H4 (cell line): Measurements from ENCODE around the gene SS18L1. TPM values are rescaled to one million over a fixed set of nuclear protein-coding genes. Genes with fewer than 3 reads are reported as not detected.
"Not testable (repeated sequence)": the region's sequence is repeated elsewhere in the genome, so short reads cannot be mapped to it uniquely, and the experiment has no call there.

Experiments
- DNase-seq: peaks from one replicate; pipeline ENCODE4 v3.0.0-alpha.2; 2015; ENCODE audit warnings: low spot score
- total RNA-seq: library from RNA; depleted of rRNA; stranded (reverse); fragments of >200 nt; shearing (Covaris generic); gene quantifications from 2 replicates; pipeline ENCODE4 v1.2.3, GENCODE V29; 2014

SS18L1 gene
- total RNA-seq, 1 experiment from 2014 or later, result 3.3 TPM

DNA sequence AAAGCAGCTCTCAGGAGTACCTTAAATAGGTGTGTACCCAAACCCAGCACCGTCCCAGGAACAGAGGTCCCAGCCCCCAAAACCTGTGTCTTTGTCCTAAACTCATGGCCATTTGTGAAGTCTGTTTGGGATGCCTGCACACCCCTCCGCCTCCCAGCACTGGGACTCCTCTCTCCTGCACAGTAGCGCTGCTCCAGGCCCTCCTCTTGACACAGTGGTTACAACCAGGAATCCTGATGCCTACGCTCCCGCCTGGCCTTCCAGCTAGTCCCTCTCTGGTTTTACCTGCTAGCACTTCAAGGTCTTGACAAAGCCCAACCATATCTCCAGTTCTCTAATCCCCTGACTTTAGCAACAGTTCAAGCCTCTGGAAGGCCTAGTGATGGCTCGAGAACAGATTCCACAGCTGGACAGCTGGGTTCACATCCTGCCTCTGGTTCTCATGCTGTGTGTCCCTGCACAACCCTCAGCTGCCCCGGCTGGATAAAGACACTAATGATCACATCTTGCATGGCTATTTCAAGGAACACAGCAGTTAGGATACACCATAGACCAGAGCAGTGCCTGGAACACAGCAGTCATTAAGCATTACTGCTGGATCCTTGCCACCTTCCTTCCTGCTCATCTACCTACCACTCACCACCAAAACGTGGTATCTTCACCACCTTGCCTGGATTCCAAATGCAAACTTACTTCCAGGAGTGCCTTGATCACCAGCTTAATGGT lies 5.9 kb upstream of the SS18L1 start:
- DNase-seq, result no peak

- no peak for DNase-seq
Observed at GRCh38 chr20:62138204-62138543, 5.4 kb upstream of the SS18L1 start.

- no peak for DNase-seq
Observed at GRCh38 chr20:62138912-62139311, 4.7 kb upstream of the SS18L1 start.

DNA sequence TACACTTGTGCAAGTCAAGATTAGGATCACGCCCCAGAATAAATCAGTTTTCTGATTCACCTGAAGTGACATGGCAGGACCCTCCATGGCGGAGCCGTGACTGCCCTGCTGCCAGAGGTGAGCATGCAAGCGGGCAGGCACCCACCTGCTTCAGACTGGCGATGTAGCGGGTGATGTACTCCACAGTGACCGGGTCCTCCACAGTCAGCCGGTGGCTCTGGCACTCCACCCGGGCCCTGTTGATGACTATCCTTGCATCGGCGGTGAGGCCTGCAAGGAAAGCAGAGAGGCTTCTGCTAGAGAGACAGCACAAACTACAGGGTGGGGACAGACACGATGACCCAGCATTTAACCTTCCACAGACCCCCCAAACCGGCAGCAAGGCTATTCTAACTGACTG lies 3.9 kb upstream of the SS18L1 start:
- DNase-seq, result no peak

DNA sequence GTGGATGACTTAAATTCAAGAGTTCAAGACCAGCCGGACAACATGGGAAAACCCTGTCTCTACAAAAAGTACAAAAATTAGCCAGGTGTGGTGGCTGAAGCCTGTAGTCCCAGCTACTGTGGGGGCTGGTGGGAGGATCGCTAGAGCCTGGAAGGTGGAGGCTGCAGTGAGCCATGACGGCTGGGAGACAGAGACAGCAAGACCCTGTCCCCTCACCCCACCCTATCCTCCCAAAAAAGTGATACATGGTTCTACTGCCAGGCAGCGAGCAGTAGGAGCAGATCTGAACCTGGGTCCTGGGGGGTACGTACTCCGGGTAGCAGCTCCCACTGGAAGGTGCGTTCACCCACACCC lies 2.5 kb upstream of the SS18L1 start:
- no peak for DNase-seq

DNA sequence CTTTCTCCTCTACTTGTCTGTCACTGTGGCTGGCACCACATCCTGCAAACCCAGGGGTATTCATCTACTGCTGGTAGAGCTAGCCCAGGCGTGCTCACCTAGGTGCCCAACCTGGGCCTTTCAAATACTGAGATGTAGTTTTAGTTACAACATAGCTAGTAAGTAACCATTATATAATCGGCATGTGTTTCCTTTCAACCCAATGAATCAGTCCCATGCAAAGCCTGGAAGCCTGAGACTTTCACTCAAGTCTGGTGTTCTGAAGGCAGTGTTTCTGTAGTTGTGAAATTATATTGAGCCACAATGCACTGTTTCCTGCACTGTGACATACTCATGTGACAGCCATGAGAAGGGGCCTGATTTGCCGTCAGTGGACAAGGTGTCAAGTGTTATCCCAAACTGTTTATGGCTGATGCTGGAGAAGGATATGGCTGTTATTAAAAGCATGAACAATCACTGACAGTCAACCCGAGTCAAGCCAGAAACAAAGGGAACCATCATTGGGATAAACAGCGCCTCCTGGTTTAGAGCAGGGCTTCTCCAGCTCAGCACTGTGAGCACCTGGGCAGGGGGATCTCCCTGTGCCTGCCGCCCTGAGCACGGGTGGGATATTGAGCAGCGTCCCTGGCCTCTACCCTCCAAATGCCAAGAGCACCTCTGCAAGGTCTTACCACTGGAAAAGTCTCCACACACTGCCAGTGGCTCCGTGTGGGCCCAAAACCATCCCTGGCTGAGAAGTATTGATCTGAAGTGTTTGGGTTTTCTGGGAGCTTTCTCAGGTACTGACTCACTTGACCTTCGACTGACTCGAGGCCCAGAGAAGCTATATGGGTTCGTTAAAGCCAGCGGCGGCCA lies 1.9 kb upstream of the SS18L1 start:
- no peak for DNase-seq

GRCh38 chr20:62142252-62143080 lies 1.1 kb upstream of the SS18L1 start:
- DNase-seq, result no peak

DNA sequence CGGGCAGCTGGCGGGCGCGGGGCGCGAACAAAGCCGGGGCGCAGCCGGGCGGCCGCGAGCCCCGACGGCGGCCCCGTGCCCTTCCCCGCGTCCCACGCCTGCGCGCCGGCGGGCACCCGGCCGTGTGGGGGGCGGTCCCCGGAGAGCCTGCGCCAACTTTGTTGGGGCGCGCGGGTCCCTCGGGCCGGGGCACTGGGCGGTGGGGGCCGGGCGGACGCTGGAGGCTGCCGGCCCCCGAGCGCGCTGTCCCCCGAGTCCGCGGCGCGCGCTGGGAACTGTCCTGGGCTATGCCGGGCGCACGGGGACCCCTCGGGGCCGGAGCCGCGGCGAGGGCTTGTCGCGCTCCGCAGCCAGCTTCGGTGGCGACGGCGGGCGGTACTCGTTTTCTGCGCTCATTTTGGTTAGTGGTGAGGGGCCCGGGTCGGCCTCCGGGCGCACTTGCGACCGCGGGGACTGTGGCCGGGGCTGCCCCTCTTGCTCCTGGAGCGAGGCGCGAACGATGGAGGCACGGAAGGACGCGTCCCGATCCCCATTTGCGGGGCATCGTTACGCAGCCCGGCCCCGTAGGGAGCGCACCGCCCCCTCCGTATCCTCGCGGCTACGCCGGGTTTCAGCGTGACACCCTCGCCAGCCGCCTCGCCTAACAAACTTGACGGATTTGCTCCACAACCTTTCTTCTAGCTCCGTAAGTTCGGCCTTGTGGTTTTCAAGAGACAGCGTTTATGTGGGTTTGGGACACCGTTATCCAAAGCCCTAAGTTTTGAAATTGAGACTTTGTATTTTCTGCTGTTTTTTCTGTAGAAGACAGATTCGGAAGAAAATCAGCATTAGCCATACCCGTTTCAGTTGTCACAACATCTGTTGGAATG lies 622 bp downstream of the SS18L1 start:
- DNase-seq, result peak; percentile 22

- DNase-seq, result no peak
Observed at GRCh38 chr20:62145688-62146018, 2.1 kb downstream of the SS18L1 start.

- DNase-seq, result no peak
Observed at GRCh38 chr20:62146019-62146755, 2.6 kb downstream of the SS18L1 start.

DNA sequence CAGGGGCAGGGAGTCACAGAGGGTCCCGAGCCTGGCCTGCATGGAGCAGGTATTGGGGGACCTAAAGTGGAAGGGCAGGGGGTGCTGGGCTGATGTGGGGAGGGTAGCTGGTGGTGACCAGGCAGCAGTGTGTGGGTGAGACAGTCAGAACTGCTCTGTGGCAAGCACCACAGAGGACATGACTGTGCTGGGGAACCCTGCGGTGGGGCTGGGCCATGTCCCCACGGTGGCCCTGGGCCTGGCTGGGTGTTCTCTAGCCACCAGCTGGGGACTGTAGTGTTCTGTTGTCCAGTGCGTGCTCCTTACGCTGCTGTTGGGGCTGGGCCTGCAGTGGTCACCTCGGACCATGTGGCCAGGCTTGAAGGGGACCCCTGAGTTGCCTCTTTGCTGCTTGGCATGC lies 3.6 kb downstream of the SS18L1 start:
- DNase-seq, result no peak

DNA sequence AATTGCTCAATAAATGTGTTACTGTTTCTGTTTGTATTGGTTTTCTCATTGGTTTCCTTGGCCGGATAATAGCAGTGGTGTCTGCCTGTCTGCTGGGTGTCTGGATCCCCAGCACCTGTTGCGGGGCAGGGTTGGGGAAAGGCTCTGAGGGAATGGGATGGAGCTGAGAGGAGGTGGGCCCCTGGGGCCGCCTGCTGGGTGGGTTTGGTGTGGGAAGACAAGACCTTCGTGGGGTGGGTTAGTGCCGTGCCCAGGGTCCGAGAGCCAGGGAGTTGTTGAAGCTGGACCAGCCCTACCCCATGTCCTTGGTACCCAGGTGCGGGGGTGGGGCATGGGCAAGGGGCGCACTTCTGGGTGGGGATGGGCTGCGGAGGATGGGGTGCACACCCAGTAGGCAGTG lies 4.0 kb downstream of the SS18L1 start:
- DNase-seq, result no peak

DNA sequence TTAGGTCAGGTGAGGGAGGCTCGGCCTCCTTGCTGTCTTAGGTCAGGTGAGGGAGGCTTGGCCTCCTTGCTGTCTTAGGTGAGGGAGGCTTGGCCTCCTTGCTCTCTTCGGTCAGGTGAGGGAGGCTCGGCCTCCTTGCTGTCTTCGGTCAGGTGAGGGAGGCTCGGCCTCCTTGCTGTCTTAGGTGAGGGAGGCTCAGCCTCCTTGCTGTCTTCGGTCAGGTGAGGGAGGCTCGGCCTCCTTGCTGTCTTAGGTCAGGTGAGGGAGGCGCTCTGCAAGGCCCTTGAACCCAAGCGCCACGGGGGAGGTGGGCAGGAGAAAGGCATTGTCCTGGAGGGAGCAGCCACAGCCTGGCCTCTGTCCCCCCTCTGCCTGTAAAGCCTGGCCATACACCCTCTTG lies 4.8 kb downstream of the SS18L1 start:
- DNase-seq, result not testable (repeated sequence)

DNA sequence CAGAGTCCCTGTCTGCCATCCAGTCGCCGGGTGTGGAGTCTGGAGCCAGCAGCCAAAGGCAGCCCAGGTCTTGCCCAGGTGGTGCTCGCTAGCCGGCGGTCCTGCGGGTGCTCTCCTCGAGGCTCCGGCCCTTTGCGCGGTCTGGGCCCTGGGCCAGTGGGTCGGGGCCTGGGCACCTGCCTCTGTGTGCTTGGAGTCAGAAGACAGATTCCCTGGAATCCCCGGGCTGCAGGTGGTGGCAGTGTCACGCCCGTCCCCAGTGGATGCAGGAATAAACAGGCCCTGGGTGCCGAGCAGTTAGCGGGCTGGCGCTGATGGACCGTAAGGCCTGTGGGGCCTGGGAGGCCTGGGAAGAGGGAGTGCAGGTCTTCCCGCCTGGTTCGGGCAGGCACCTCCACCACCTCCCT lies 5.3 kb downstream of the SS18L1 start:
- no peak for DNase-seq

- DNase-seq, result no peak
Observed at GRCh38 chr20:62149532-62150309, 6.2 kb downstream of the SS18L1 start.

- no peak for DNase-seq
Observed at GRCh38 chr20:62150310-62150575, 6.7 kb downstream of the SS18L1 start.

DNA sequence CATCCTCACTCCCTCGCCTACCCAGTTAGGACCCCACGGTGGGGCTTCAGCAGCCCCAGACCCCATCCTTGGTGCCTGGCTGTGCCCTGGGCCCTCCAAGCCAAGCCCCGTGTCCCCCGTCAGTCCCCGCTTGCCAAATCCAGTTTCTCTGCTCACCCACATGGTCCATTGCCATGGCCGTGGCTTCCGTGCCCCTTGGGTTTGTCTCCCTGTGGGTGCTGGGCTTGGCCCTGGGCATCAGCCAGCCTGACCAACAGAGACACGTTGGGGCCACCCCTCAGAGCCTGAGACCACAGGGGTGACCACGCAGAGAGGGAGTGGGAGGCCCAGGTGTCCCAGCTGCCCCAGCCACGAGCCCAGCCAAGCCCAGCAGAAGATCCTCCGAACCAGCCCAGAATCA lies 7.7 kb downstream of the SS18L1 start:
- no peak for DNase-seq

- no peak for DNase-seq
Observed at GRCh38 chr20:62151835-62152364, 8.3 kb downstream of the SS18L1 start.

DNA sequence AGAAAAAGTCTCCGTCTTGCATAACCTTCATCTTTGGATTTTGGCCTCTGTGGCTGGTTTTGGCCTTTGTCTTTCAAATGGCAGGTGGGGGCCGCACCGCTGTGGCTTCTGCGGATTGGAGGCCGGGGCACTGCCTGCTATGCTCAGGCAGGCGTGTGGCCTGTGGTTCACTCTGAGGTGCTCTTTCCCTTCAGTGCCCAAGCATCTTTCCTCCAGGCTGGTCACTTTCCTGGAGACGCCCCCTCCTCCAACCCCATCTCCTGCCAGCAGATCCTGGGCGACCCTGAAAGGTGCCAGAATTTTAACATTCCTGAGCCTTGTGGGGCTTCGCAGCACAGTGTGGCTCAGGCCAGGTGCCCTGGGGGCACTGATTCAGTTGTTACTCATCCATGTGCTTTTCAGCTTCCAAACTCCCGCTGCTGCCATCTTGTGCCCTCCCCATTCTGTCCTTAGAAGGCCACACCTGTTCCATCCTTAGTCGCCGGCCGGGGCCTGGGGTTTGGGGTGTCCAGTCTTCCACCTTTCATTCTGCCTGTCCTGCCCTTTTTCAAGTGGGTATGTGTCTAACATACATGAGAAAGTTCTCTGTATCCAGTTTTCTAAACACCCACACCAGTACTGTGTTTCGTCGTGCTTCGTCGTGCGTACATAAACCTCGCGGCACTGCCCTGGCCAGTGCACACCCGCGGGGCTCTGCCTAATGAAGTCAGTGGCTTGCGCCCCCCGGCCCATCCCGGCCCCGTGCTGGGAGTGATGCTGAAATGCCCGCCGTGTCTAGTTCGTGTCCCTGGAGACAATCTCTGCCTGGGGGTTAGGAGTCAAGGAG lies 12.1 kb downstream of the SS18L1 start:
- DNase-seq, result no peak

DNA sequence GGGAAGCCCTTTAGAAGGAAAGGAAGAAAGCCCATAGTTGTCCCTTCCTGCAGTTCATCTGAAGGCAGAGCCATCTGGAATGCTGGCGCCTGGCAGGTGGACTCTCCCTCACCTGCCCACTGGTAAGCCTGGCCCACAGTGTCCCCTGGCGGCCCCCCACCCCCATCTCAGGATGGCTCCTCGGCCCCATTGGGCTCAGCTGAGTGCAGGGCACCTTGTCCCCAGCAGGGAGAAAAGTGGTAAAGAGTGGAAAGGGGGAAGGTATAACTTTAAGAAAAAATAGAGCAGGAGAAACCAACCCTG lies 12.6 kb downstream of the SS18L1 start:
- no peak for DNase-seq
